DND-41 (cell line): Measurements from ENCODE around the gene ACE.

Experiments used
- CTCF ChIP-seq: IDR thresholded peaks from 2 replicates; pipeline ENCODE4 v1.5.1; 2012; ENCODE audit warnings: borderline replicate concordance, low read length, moderate library complexity, mild to moderate bottlenecking; ENCODE audit not compliant: poor library complexity, severe bottlenecking; ENCODE audit errors: extremely low read depth
- EZH2 ChIP-seq: IDR thresholded peaks from 3 replicates; pipeline ENCODE4 v1.6.1; 2012; ENCODE audit warnings: borderline replicate concordance, low read depth, mild to moderate bottlenecking, moderate library complexity, low read length, inconsistent platforms; ENCODE audit not compliant: severe bottlenecking

GRCh38 chr17:63480826-63481487 lies 4.1 kb downstream of the ACE start:
- TF ChIP-seq CTCF (no peak), EZH2 (no peak)
